Measurements from ENCODE around the gene NOC4L. TPM values are rescaled to one million over a fixed set of nuclear protein-coding genes. Genes with fewer than 3 reads are reported as not detected.
A peak's percentile ranks its signal among the peaks of the same experiment; 100 is the strongest.

The NOC4L gene
- total RNA-seq, 1 donor from 2014 or later = 10.0 TPM

DNA sequence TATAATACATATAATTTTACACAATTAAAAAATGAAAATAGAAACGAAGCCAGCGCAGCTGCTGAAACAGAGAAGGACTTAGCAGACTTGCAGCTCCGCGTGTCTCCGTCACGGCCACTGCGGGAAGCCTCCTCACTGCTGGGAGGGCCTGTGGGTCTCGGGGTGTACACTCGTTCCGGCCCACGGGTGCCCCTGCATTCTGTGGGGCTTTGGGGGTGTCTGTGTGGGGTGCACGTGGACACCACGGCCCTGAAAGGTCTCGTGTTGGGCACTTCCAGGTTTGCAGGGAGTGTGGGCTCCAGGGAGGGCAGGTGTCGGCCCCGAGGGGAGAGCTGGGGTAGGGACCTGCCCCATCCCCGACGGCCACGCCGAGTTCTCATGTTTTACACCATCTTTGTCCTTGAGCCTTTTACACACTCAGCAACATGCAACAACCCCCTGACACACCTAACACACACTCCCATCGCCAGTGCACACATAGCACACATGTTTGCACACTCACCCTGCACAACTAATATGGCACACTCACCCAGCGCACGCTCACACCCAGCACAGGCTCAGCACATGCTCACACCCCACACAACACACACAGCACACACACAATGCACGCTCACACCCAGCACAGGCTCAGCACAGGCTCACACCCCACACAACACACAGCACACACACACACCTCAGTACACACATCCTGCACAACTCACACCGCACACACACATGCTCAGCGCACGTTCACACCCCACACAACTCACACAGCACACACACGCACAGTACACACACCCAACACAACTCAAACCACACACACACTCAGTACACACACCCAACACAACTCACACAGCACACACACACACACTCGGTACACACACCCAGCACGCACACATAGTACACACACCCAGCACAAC is 36.6 kb downstream of the NOC4L start:
- no peaks in the 10 kb centered on the region for H3K36me3 ChIP-seq (ENCODE audit: control insufficient read depth, insufficient read depth, low read length)
- no peaks in the 10 kb centered on the region for H3K27me3 ChIP-seq (ENCODE audit: control insufficient read depth, insufficient read depth, low read length)
- H3K4me3 ChIP-seq (ENCODE audit: low read depth, low read length) = no peak overlapping the region
- peak; percentile 95 for FAIRE-seq
- DNase-seq (ENCODE audit: low read depth) = no peak
- TF ChIP-seq, protein P1, sequence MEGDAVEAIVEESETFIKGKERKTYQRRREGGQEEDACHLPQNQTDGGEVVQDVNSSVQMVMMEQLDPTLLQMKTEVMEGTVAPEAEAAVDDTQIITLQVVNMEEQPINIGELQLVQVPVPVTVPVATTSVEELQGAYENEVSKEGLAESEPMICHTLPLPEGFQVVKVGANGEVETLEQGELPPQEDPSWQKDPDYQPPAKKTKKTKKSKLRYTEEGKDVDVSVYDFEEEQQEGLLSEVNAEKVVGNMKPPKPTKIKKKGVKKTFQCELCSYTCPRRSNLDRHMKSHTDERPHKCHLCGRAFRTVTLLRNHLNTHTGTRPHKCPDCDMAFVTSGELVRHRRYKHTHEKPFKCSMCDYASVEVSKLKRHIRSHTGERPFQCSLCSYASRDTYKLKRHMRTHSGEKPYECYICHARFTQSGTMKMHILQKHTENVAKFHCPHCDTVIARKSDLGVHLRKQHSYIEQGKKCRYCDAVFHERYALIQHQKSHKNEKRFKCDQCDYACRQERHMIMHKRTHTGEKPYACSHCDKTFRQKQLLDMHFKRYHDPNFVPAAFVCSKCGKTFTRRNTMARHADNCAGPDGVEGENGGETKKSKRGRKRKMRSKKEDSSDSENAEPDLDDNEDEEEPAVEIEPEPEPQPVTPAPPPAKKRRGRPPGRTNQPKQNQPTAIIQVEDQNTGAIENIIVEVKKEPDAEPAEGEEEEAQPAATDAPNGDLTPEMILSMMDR (IDR thresholded peaks at IDR 0.05; ENCODE audit: insufficient read depth, low read length, severe bottlenecking) = no peak

DNA sequence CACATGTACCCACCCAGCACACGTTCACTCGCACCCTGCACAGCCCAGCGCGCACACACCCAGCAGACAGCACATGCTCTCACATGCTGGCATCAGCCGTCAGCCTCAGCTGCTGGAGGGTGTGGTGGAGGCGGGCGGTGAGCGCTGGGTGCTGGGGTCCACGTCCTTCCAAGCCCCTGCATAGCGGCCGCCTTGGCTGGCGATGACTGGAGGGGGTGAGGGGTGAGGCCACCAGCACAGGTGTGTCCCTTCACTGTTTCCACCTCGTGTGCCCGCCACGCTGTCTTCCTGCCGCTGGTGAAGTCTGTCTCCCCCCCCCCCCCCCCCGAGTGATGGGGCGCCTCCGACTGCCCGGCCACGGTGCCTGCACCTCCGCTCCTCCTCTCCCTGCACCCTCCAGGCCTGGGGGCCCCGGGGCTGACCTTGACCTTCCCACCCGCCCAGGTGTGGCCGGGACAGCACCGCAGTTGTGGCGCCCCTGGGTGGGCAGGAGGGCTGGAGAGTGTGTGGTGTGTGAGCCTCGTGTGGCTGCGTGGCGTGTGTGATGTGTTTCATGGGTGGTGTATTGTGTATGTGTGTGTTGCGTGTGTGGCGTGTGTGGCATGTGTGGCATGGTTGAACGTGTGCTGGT is 37.4 kb downstream of the NOC4L start:
- DNase-seq (ENCODE audit: low read depth) (no peak), FAIRE-seq (no peak)
- Histone ChIP-seq H3K36me3 (ENCODE audit: control insufficient read depth, insufficient read depth, low read length) (no peaks in the 10 kb centered on the region), H3K4me3 (ENCODE audit: low read depth, low read length) (no peak overlapping the region), H3K27me3 (ENCODE audit: control insufficient read depth, insufficient read depth, low read length) (no peaks in the 10 kb centered on the region)
- TF ChIP-seq, protein P1 (IDR thresholded peaks at IDR 0.05; ENCODE audit: insufficient read depth, low read length, severe bottlenecking) = no peak

DNA sequence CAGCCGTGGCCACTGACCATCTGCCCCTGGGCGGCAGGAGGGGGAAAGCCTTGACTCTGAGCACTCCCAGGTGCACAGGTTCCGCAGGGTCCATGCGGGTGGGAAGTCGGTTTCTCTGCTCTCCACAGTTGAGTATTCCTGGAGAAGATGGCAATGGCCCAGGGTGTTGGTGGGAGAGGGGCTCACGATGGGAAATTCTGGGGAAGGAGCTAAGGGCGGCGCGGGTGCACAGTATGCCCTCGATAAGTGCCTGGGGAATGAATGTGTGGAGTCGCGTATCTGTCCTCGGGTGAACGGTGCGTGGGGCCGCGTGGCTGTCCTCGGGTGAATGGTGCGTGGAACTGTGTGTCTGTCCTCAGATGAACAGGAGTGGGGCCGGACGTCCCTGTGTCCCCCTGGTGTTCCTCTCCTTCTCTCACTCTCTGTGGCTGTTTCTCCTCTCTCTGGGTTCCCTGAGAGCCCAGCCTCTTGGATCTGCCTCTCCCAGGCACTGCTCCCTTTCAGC is 38.0 kb downstream of the NOC4L start:
- no peak overlapping the region for H3K4me3 ChIP-seq (ENCODE audit: low read depth, low read length)
- no peak for DNase-seq (ENCODE audit: low read depth)
- no peaks in the 10 kb centered on the region for H3K36me3 ChIP-seq (ENCODE audit: control insufficient read depth, insufficient read depth, low read length)
- no peak for FAIRE-seq
- H3K27me3 ChIP-seq (ENCODE audit: control insufficient read depth, insufficient read depth, low read length) = no peaks in the 10 kb centered on the region
- TF ChIP-seq, protein P1 (IDR thresholded peaks at IDR 0.05; ENCODE audit: insufficient read depth, low read length, severe bottlenecking) = no peak

DNA sequence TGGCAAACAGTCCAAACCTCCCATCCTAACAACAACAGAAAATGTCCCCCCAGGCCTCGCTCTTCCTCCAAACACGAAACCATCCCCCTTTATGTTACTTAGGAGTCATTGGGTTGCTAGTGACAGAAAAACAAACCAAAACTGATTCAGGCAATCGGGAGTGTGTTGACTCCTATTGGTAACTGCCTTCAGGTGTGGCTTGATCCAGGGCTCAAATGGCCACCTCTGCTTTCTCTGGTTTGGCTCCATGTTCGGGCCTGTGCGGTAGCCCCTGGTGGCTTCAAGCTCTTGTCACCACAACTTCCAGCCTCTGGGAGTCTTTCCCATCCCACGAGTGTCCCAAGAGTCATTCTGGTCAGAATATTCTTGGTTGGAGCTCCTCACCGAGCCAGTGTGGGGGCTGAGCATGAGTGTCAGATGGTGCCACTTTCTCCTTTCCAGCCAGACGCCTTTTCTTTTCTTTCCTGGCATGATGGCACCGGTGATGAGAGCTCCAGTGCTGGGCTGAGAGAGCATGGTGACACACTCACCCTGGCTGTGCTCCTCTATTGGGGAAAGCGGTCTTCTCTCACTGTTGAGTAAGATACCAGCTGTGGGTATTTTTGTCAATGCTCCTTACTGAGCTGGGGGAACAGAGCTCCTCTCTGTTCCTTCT is 38.6 kb downstream of the NOC4L start:
- FAIRE-seq (no peak), DNase-seq (ENCODE audit: low read depth) (no peak)
- H3K4me3 ChIP-seq (ENCODE audit: low read depth, low read length) = no peak overlapping the region
- H3K36me3 ChIP-seq (ENCODE audit: control insufficient read depth, insufficient read depth, low read length) = no peaks in the 10 kb centered on the region
- H3K27me3 ChIP-seq (ENCODE audit: control insufficient read depth, insufficient read depth, low read length) = no peaks in the 10 kb centered on the region
- TF ChIP-seq, protein P1 (IDR thresholded peaks at IDR 0.05; ENCODE audit: insufficient read depth, low read length, severe bottlenecking) = no peak

DNA sequence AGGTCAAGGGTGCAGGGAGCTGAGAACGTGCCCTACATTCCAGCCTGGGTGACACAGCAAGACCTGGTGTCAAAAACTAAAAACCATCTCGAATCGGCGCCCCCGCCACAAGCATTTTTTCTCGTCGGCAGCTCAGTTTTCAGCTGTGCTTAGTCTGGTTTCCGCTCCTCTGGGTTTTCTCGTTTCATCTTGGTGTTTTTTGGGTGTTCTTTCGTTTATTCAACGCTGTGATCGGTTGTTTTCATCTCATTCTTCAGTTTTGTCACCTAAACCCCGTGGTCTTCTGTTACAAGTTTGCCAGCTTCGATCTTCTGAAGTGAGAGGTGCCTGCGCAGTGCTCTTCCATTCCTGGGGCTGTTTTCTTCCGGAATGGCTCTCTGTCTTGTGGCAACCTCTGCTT is 41.4 kb downstream of the NOC4L start:
- no peak for FAIRE-seq
- Histone ChIP-seq H3K4me3 (ENCODE audit: low read depth, low read length) (no peak overlapping the region), H3K36me3 (ENCODE audit: control insufficient read depth, insufficient read depth, low read length) (no peaks in the 10 kb centered on the region), H3K27me3 (ENCODE audit: control insufficient read depth, insufficient read depth, low read length) (no peaks in the 10 kb centered on the region)
- DNase-seq (ENCODE audit: low read depth) = no peak
- TF ChIP-seq, protein P1 (IDR thresholded peaks at IDR 0.05; ENCODE audit: insufficient read depth, low read length, severe bottlenecking) = no peak
